Esophagus muscularis mucosa (tissue), 4 donors: ENCODE data around the gene APP. TPM values are rescaled to one million over a fixed set of nuclear protein-coding genes. Genes with fewer than 3 reads are reported as not detected.

Experiments
- DNase-seq: peaks from one replicate; pipeline ENCODE4 v3.0.0-alpha.2; 2017; ENCODE audit errors: extremely low spot score
- H3K27ac ChIP-seq, 4 donors: fragments of 200-600 bp; sonication (generic); replicated peaks in 1 of 4; 1 replicate in 3 of 4; 2 replicates in 1 of 4; pipeline ENCODE4 v1.5.1; 2016 to 2019; ENCODE audit warnings: mild to moderate bottlenecking in 1 of 4
- H3K27me3 ChIP-seq, 4 donors: fragments of 200-600 bp; sonication (generic); one replicate each; pipeline versions ENCODE4 v1.5.1 to v1.6.0; 2016 to 2019
- H3K36me3 ChIP-seq, 4 donors: fragments of 200-600 bp; sonication (generic); one replicate each; pipeline ENCODE4 v1.5.1; 2016 to 2019
- H3K4me1 ChIP-seq, 4 donors: fragments of 200-600 bp; sonication (generic); one replicate each; pipeline ENCODE4 v1.5.1; 2016 to 2019
- H3K4me3 ChIP-seq, 4 donors: fragments of 200-600 bp; sonication (generic); 1 replicate in 2 of 4; 2 replicates in 2 of 4; pipeline ENCODE4 v1.5.1; 2016 to 2019; ENCODE audit warnings: mild to moderate bottlenecking in 4 of 4, moderate library complexity in 1 of 4
- H3K9me3 ChIP-seq, 4 donors: fragments of 200-600 bp; sonication (generic); 1 replicate in 3 of 4; 2 replicates in 1 of 4; pipeline ENCODE4 v1.5.1; 2016 to 2019
- CTCF ChIP-seq, 3 experiments: fragments of 200-600 bp in 2 of 3; fragments of 450-650 bp in 1 of 3; sonication (generic) in 2 of 3; IDR thresholded peaks; one replicate each; pipeline ENCODE4 v1.5.1; 2017 to 2019; ENCODE audit warnings: antibody characterized with exemption in 3 of 3, mild to moderate bottlenecking in 2 of 3, moderate library complexity in 1 of 3
- EP300 ChIP-seq: sonication (generic); formaldehyde crosslinking; IDR thresholded peaks from one replicate; pipeline ENCODE4 v1.6.1; 2017; ENCODE audit warnings: antibody characterized with exemption
- POLR2A ChIP-seq: fragments of 450-650 bp; IDR thresholded peaks from one replicate; pipeline ENCODE4 v1.6.1; 2017; ENCODE audit warnings: antibody characterized with exemption, moderate library complexity, mild to moderate bottlenecking, low read depth
- POLR2AphosphoS5 ChIP-seq, 2 donors: sonication (generic); formaldehyde crosslinking; IDR thresholded peaks; one replicate each; pipeline ENCODE4 v1.6.1; 2017; ENCODE audit warnings: antibody characterized with exemption in 2 of 2
- WGBS: methylation state at CpG from one replicate; pipeline ENCODE4 v1.1.5; 2018; 5-methylcytosine and 5-hydroxymethylcytosine counted together
- intact Hi-C: fragments of 100-400 bp; cut with DNase I; formaldehyde crosslinking; loops from one replicate; pipeline ENCODE4 v1.15.1; 2023
- total RNA-seq, 4 donors: library from RNA; depleted of rRNA; stranded (reverse); fragments of >200 nt; gene quantifications; one replicate each; pipeline versions ENCODE4 v1.1.0 to v1.2.1, GENCODE V29; 2016

Gene APP
- total RNA-seq, 4 donors from 2014 or later, result 459 to 790 (median 624) TPM

GRCh38 chr21:26096494-26097371 is 73.8 kb downstream of the APP start:
- no peak overlapping the region for H3K27ac ChIP-seq
- WGBS, result 91% methylated on average over 13 of the region's 13 CpGs

GRCh38 chr21:26095131-26095530 is 75.4 kb downstream of the APP start:
- Histone ChIP-seq H3K9me3 (no peaks in the 10 kb centered on the region), H3K36me3 (no peaks in the 10 kb centered on the region), H3K27ac (no peak overlapping the region), H3K4me1 (peaks cover 8 to 25% (median 14%) of the 10 kb centered on the region in 4 donors), H3K27me3 (no peaks in the 10 kb centered on the region), H3K4me3 (no peak overlapping the region)
- no peak for TF ChIP-seq EP300
- no peak for TF ChIP-seq POLR2AphosphoS5 (IDR thresholded peaks at IDR 0.05)
- no peak for TF ChIP-seq POLR2A
- TF ChIP-seq CTCF (IDR thresholded peaks at IDR 0.05), result no peak
- WGBS, result 97% methylated on average over 7 of the region's 7 CpGs
- intact Hi-C loops, result no loop called here
- no peak for DNase-seq

More at GRCh38 chr21:26096494-26097371, 73.8 kb downstream of the APP start:
- no peak for DNase-seq
- no peaks in the 10 kb centered on the region for H3K9me3 ChIP-seq
- TF ChIP-seq EP300, result no peak
- no peak for TF ChIP-seq POLR2AphosphoS5 (IDR thresholded peaks at IDR 0.05)
- no peak for TF ChIP-seq CTCF (IDR thresholded peaks at IDR 0.05)
- no peak for TF ChIP-seq POLR2A
- H3K4me1 ChIP-seq, result peaks cover 8 to 32% (median 16%) of the 10 kb centered on the region in 4 donors
- intact Hi-C loops, result no loop called here
- no peaks in the 10 kb centered on the region for H3K27me3 ChIP-seq
- H3K36me3 ChIP-seq, result no peaks in the 10 kb centered on the region
- H3K4me3 ChIP-seq, result no peak overlapping the region

- no peak for TF ChIP-seq POLR2A
- TF ChIP-seq CTCF (IDR thresholded peaks at IDR 0.05), result no peak
- TF ChIP-seq POLR2AphosphoS5 (IDR thresholded peaks at IDR 0.05), result no peak
- no peak for TF ChIP-seq EP300
- no peaks in the 10 kb centered on the region for H3K27me3 ChIP-seq
- H3K36me3 ChIP-seq, result peaks cover 0 to 16% (median 12%) of the 10 kb centered on the region in 4 donors
- no peaks in the 10 kb centered on the region for H3K9me3 ChIP-seq
- no peak overlapping the region for H3K27ac ChIP-seq
- no peak for DNase-seq
- 82% methylated on average over 3 of the region's 3 CpGs for WGBS
- peaks cover 0 to 8% (median 0%) of the 10 kb centered on the region in 4 donors for H3K4me1 ChIP-seq
- no peak overlapping the region for H3K4me3 ChIP-seq
- intact Hi-C loops, result no loop called here
These were observed 77.4 kb downstream of the APP start for GRCh38 chr21:26093122-26093521.

- Histone ChIP-seq H3K27ac (no peak overlapping the region), H3K9me3 (no peaks in the 10 kb centered on the region), H3K4me1 (peaks cover 0 to 1% (median 0%) of the 10 kb centered on the region in 4 donors), H3K4me3 (no peak overlapping the region), H3K36me3 (peaks cover 0 to 19% (median 12%) of the 10 kb centered on the region in 4 donors), H3K27me3 (no peaks in the 10 kb centered on the region)
- WGBS, result 90% methylated on average over 5 of the region's 5 CpGs
- intact Hi-C loops, result no loop called here
- no peak for DNase-seq
- TF ChIP-seq POLR2A, result no peak
- TF ChIP-seq CTCF (IDR thresholded peaks at IDR 0.05), result no peak
- no peak for TF ChIP-seq EP300
- TF ChIP-seq POLR2AphosphoS5 (IDR thresholded peaks at IDR 0.05), result no peak
These were observed 79.0 kb downstream of the APP start for GRCh38 chr21:26091480-26092018.
